ENCODE data around the gene TESK1. TPM values are rescaled to one million over a fixed set of nuclear protein-coding genes. Genes with fewer than 3 reads are reported as not detected.
A peak's percentile ranks its signal among the peaks of the same experiment; 100 is the strongest.

The TESK1 gene
- total RNA-seq, 1 experiment from 2014 or later, result 6.0 TPM

DNA sequence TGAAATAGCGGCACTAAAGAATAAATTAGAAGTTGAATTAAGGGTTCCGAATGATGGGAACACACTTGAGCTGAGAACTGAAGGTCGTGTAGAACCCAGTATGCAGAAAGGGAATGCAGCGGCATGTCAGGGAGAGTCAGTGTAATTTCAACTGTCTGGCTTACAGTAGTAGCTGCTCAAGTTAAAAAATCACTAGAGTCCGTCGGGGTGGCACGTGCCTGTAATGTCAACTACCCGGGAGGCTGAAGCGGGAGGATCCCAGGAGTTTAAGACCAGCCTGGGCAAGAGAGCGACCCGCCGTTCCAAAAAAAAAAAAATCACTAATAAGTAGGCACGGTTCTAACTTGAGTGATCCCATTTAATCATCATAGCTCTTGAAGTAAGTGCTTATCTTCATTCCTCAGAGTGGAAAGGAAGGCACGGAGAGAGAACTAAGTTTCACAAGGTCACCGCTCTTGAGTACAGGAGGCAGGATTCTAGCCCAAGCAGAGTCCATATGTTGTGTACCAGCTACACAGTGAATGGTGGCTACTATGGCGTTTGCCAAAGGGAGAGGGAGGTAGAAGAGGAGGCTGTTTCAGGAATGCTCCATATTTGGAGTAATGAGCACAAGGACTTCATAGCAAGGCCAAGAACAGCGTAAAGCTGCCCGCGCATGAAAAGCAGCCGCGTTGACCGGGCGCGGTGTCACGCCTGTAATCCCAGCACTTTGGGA is 51.9 kb downstream of the TESK1 start:
- no peaks in the 10 kb centered on the region for H3K27me3 ChIP-seq (ENCODE audit: control insufficient read depth, insufficient read depth, low read length)
- H3K4me3 ChIP-seq (ENCODE audit: insufficient read depth, low read depth, low read length), result peak overlapping the region; percentile 59
- DNase-seq, result peak; percentile 54
- H3K36me3 ChIP-seq (replicated peaks; ENCODE audit: control insufficient read depth, insufficient read depth, low read length), result peaks cover 7% of the 10 kb centered on the region

DNA sequence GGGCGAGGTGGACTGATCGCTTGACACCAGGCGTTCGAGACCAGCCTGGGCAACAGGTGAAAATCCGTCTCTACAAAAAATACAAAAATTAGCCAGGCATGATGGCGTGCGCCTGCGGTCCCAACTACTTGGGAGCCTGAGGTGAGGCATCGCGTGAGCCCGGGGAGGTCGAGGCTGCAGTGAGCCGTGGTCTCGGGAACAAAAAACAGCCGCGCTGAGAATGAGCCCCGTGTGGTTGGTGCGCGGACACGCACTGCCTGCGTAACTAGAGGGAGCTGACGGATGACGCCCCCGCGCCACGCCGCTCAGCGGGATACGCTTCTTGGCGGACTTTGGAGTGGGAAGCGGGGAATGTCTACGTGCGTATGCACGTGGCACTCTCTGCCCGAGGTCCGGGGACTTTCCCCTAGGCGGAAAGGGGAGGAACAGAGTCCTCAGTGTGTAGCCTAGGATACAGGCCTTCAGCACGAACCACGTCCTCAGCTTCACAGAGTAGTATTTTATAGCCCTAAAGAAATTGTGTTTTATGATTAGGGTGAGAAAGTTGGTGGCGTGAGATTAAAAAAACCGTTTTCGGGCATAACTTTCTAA is 52.6 kb downstream of the TESK1 start, which contains the start of gene RMRP:
RMRP (minus strand) TSS at position 474 of the 591 bp plus-strand sequence.
- Histone ChIP-seq H3K27me3 (ENCODE audit: control insufficient read depth, insufficient read depth, low read length) (no peaks in the 10 kb centered on the region), H3K4me3 (ENCODE audit: insufficient read depth, low read depth, low read length) (peak within 1 kb of the TSS; percentile 90), H3K36me3 (replicated peaks; ENCODE audit: control insufficient read depth, insufficient read depth, low read length) (peaks cover 11% of the 10 kb centered on the region)
- peak; percentile 96 for DNase-seq

- no peaks in the 10 kb centered on the region for H3K27me3 ChIP-seq (ENCODE audit: control insufficient read depth, insufficient read depth, low read length)
- peak within 1 kb of the TSS; percentile 90 for H3K4me3 ChIP-seq (ENCODE audit: insufficient read depth, low read depth, low read length)
- DNase-seq, result peak; percentile 99
- peaks cover 18% of the 10 kb centered on the region for H3K36me3 ChIP-seq (replicated peaks; ENCODE audit: control insufficient read depth, insufficient read depth, low read length)
Measured at GRCh38 chr9:35658137-35658967, 53.3 kb downstream of the TESK1 start, which contains the start of gene CCDC107. CCDC107 (plus strand) TSS chr9:35658292; CDS start chr9:35658380, 88 bp downstream.

DNA sequence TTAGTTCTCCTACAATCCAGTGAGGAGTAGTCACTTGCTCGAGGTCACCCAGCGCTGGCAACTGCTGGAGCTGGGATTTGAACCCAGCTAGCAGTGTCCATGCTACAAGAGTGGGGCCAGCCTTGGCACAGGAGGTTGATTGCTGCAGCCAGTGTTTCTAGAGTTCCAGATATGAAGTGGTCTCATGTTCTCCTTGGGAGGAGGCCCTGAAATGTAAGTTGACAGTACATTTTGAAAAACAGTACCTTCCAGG is 53.8 kb downstream of the TESK1 start:
- peak overlapping the region; percentile 90 for H3K4me3 ChIP-seq (ENCODE audit: insufficient read depth, low read depth, low read length)
- DNase-seq, result no peak

DNA sequence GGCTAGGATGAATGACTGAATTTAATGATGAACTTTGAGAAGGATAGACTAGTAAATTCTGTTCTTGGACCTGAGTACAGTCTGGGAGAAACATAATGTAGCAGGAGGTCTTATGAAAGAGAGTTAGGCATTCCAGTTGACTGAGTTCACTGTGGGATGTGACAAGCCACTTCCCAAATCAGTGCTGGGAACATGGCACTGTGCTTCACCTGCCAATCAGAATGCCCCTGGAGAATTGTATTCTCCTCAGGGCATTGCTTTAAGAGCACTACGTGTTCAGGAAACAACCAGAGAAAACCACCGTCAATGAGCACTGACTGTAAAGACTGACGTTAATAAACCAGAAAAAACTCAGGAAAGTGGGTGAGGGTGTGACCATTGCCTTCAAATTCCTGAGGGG is 54.3 kb downstream of the TESK1 start:
- DNase-seq, result peak; percentile 8
- H3K4me3 ChIP-seq (ENCODE audit: insufficient read depth, low read depth, low read length), result no peak overlapping the region
- peaks cover 19% of the 10 kb centered on the region for H3K36me3 ChIP-seq (replicated peaks; ENCODE audit: control insufficient read depth, insufficient read depth, low read length)
- H3K27me3 ChIP-seq (ENCODE audit: control insufficient read depth, insufficient read depth, low read length), result no peaks in the 10 kb centered on the region

More for the DNA sequence above, 53.8 kb downstream of the TESK1 start:
- no peaks in the 10 kb centered on the region for H3K27me3 ChIP-seq (ENCODE audit: control insufficient read depth, insufficient read depth, low read length)
- H3K36me3 ChIP-seq (replicated peaks; ENCODE audit: control insufficient read depth, insufficient read depth, low read length), result peaks cover 19% of the 10 kb centered on the region

Other genes starting within 250 kb of the TESK1 start
- gene RUSC2, start 115.2 kb upstream of the TESK1 start, total RNA-seq (2014; rRNA removed; shearing (Covaris generic)), result 12.3 and 13.7 TPM in 2 replicates
- 1.9 and 4.6 TPM in 2 replicates for gene CD72, start 13.2 kb downstream of the TESK1 start, total RNA-seq (2014; rRNA removed; shearing (Covaris generic))
- 0.69 and 2.3 TPM in 2 replicates for gene SIT1, start 45.7 kb downstream of the TESK1 start, total RNA-seq (2014; rRNA removed; shearing (Covaris generic))
- 10,629 and 14,347 TPM in 2 replicates for gene RMRP, start 52.8 kb downstream of the TESK1 start, total RNA-seq (2014; rRNA removed; shearing (Covaris generic))
- gene CCDC107, start 53.0 kb downstream of the TESK1 start, total RNA-seq (2014; rRNA removed; shearing (Covaris generic)), result 4.1 and 9.3 TPM in 2 replicates
- gene ARHGEF39, start 59.9 kb downstream of the TESK1 start, total RNA-seq (2014; rRNA removed; shearing (Covaris generic)), result 17.4 and 21.4 TPM in 2 replicates
- 0.78 TPM in 1 of 2 replicates, not detected in the other for gene CA9, start 68.7 kb downstream of the TESK1 start, total RNA-seq (2014; rRNA removed; shearing (Covaris generic))
- gene TPM2, start 84.7 kb downstream of the TESK1 start, total RNA-seq (2014; rRNA removed; shearing (Covaris generic)), result 117 and 129 TPM in 2 replicates
- gene TLN1, start 126.9 kb downstream of the TESK1 start, total RNA-seq (2014; rRNA removed; shearing (Covaris generic)), result 91.2 and 106 TPM in 2 replicates
- gene CREB3, start 127.4 kb downstream of the TESK1 start, total RNA-seq (2014; rRNA removed; shearing (Covaris generic)), result 26.0 and 28.6 TPM in 2 replicates
- 75.2 and 85.5 TPM in 2 replicates for gene GBA2, start 144.0 kb downstream of the TESK1 start, total RNA-seq (2014; rRNA removed; shearing (Covaris generic))
- 14.4 and 16.4 TPM in 2 replicates for gene RGP1, start 144.0 kb downstream of the TESK1 start, total RNA-seq (2014; rRNA removed; shearing (Covaris generic))
- gene MSMP, start 149.0 kb downstream of the TESK1 start, total RNA-seq (2014; rRNA removed; shearing (Covaris generic)), result not detected in 2 replicates
- gene NPR2, start 186.3 kb downstream of the TESK1 start, total RNA-seq (2014; rRNA removed; shearing (Covaris generic)), result 6.4 and 7.5 TPM in 2 replicates
- gene SPAG8, start 207.0 kb downstream of the TESK1 start, total RNA-seq (2014; rRNA removed; shearing (Covaris generic)), result 0.15 and 0.55 TPM in 2 replicates
- gene HINT2, start 209.8 kb downstream of the TESK1 start, total RNA-seq (2014; rRNA removed; shearing (Covaris generic)), result 46.9 and 53.8 TPM in 2 replicates
- gene FAM221B, start 223.5 kb downstream of the TESK1 start, total RNA-seq (2014; rRNA removed; shearing (Covaris generic)), result not detected in 2 replicates
- gene TMEM8B, start 224.0 kb downstream of the TESK1 start, total RNA-seq (2014; rRNA removed; shearing (Covaris generic)), result 2.0 and 3.1 TPM in 2 replicates

All from H7 (cell line).